Duodenal mucosa (tissue), 2 donors: ENCODE measurements around the gene ANXA7.

ENCODE experiments used
- H3K27ac ChIP-seq: one replicate; pipeline ENCODE4 v1.7.0; 2013; ENCODE audit warnings: low read depth, low read length
- H3K27me3 ChIP-seq, 2 donors: one replicate each; pipeline ENCODE4 v1.7.0; 2013; ENCODE audit warnings: low read length in 2 of 2, control low read depth in 1 of 2; ENCODE audit not compliant: insufficient read depth in 2 of 2, control insufficient read depth in 1 of 2
- H3K36me3 ChIP-seq, 2 donors: one replicate each; pipeline ENCODE4 v1.7.0; 2013; ENCODE audit warnings: low read length in 2 of 2, control low read depth in 1 of 2; ENCODE audit not compliant: insufficient read depth in 2 of 2, control insufficient read depth in 1 of 2
- H3K4me1 ChIP-seq, 2 donors: one replicate each; pipeline ENCODE4 v1.7.0; 2013; ENCODE audit warnings: low read length in 2 of 2, control low read depth in 1 of 2; ENCODE audit not compliant: insufficient read depth in 2 of 2, control insufficient read depth in 1 of 2
- H3K4me3 ChIP-seq, 2 donors: one replicate each; pipeline ENCODE4 v1.7.0; 2013; ENCODE audit warnings: low read length in 2 of 2, low read depth in 1 of 2
- H3K9ac ChIP-seq, 2 donors: one replicate each; pipeline ENCODE4 v1.7.0; 2013; ENCODE audit warnings: low read length in 2 of 2, low read depth in 1 of 2
- H3K9me3 ChIP-seq, 2 donors: one replicate each; pipeline ENCODE4 v1.7.0; 2013; ENCODE audit warnings: low read length in 2 of 2, control low read depth in 1 of 2; ENCODE audit not compliant: control insufficient read depth in 1 of 2

ANXA7 gene

GRCh38 chr10:73413528-73414229 is at the start of gene ANXA7:
Gene ANXA7, minus strand, starts transcription at chr10:73414058. Its CDS starts 13,202 bp downstream, at chr10:73400856.
- Histone ChIP-seq H3K27me3 (no peaks in the 10 kb centered on the region), H3K9ac (peak within 1 kb of the TSS; percentile 78 to 89), H3K4me3 (peak within 1 kb of the TSS; percentile 93 to 97), H3K4me1 (peaks cover 11 to 14% of the 10 kb centered on the region in 2 donors), H3K27ac (peak within 1 kb of the TSS; percentile 95), H3K36me3 (no peaks in the 10 kb centered on the region), H3K9me3 (no peaks in the 10 kb centered on the region)

- Histone ChIP-seq H3K4me1 (no peaks in the 10 kb centered on the region), H3K4me3 (no peak overlapping the region), H3K27me3 (no peaks in the 10 kb centered on the region), H3K27ac (no peak overlapping the region), H3K36me3 (peaks cover 3 to 11% of the 10 kb centered on the region in 2 donors), H3K9me3 (no peaks in the 10 kb centered on the region), H3K9ac (no peak overlapping the region)
These were observed 47.0 kb upstream of the ANXA7 start for GRCh38 chr10:73460897-73461296.

- Histone ChIP-seq H3K9ac (no peak overlapping the region), H3K36me3 (no peaks in the 10 kb centered on the region), H3K9me3 (no peaks in the 10 kb centered on the region), H3K27ac (no peak overlapping the region), H3K4me1 (no peaks in the 10 kb centered on the region), H3K4me3 (no peak overlapping the region), H3K27me3 (no peaks in the 10 kb centered on the region)
These were observed 45.9 kb upstream of the ANXA7 start for GRCh38 chr10:73459683-73460314.

DNA sequence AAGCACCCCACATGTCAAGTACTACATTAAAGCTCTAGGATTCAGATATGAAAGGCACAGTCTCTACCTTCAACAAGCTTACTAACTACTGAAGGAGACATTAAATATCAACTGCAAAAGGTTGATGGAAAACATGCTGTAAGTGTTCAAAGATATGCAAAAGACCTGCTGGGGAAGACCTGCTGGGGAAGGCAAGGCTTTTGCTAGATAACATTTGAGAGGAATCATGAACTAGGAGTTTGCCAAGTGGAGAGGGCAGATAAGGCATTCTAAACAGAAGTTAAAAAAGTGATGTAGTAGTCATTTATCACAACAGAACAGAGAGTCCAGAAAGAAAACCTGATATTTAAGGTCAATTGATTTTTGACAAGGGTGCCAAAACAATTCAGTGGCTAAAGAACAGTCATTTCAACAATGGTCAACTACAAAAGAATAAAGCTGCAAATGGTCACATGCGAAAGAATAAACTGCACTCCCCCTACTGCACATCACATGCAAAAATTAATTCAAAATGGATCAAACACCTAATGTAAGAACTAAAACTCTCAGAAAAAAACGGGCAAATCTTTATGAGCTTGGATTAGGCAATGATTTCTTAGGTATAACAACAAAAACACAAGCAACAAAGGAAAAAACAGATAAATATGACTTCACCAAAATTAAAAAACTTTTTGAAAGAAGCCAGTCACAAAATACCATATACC is 42.5 kb upstream of the ANXA7 start:
- Histone ChIP-seq H3K4me1 (no peaks in the 10 kb centered on the region), H3K9ac (no peak overlapping the region), H3K27ac (no peak overlapping the region), H3K27me3 (no peaks in the 10 kb centered on the region), H3K4me3 (no peak overlapping the region), H3K9me3 (no peaks in the 10 kb centered on the region), H3K36me3 (peaks cover 0 to 4% of the 10 kb centered on the region in 2 donors)

- H3K27ac ChIP-seq: no peak overlapping the region
These were observed 35.3 kb upstream of the ANXA7 start for GRCh38 chr10:73449113-73449512.

DNA sequence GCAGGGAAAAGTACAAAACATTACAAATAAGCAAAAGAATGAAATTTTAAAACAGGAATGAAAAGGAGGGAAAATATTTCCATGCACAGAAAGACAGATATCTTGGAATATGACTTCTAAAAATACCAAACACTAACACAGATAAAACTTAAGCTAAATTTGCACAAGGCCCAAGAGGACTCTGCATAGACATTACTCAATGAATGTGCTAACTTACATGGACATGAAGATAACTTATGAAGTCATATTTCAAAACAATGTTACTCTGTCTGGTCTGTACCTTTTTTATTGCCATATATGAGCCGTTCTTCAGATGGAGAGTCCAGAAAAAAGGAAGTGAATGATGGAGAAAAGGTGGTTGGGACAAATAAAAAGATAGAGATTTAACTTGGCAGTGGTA is 34.5 kb upstream of the ANXA7 start:
- H3K9ac ChIP-seq: no peak overlapping the region
- no peak overlapping the region for H3K27ac ChIP-seq
- peaks cover 14 to 19% of the 10 kb centered on the region in 2 donors for H3K36me3 ChIP-seq

More at GRCh38 chr10:73449113-73449512, 35.3 kb upstream of the ANXA7 start:
- no peaks in the 10 kb centered on the region for H3K9me3 ChIP-seq
- peaks cover 9 to 15% of the 10 kb centered on the region in 2 donors for H3K36me3 ChIP-seq
- H3K9ac ChIP-seq: no peak overlapping the region
- H3K27me3 ChIP-seq: no peaks in the 10 kb centered on the region
- H3K4me3 ChIP-seq: no peak overlapping the region
- no peaks in the 10 kb centered on the region for H3K4me1 ChIP-seq

DNA sequence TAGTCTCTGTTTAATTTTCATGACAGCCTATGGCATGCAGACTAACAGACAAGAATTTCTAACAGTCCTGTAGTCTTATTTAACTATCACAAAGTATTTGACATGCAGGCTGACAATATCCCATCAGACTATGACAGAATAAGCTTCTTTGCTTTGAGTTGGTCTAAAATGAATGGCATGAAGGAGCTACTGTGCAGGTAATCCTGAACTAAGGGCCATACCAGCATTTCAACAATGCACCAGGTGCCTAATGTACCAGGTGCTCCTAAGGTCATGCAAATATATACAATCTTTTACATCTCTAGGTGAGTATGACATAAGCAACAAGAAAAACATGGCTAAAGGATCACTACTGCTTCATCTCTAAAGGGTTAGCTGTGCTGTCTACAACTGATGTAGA is 33.1 kb upstream of the ANXA7 start:
- Histone ChIP-seq H3K4me1 (no peaks in the 10 kb centered on the region), H3K36me3 (peaks cover 14 to 16% of the 10 kb centered on the region in 2 donors), H3K9me3 (no peaks in the 10 kb centered on the region), H3K4me3 (no peak overlapping the region), H3K27ac (no peak overlapping the region), H3K27me3 (no peaks in the 10 kb centered on the region), H3K9ac (no peak overlapping the region)

More for the DNA sequence above, 34.5 kb upstream of the ANXA7 start:
- Histone ChIP-seq H3K9me3 (no peaks in the 10 kb centered on the region), H3K4me3 (no peak overlapping the region), H3K4me1 (no peaks in the 10 kb centered on the region), H3K27me3 (no peaks in the 10 kb centered on the region)

DNA sequence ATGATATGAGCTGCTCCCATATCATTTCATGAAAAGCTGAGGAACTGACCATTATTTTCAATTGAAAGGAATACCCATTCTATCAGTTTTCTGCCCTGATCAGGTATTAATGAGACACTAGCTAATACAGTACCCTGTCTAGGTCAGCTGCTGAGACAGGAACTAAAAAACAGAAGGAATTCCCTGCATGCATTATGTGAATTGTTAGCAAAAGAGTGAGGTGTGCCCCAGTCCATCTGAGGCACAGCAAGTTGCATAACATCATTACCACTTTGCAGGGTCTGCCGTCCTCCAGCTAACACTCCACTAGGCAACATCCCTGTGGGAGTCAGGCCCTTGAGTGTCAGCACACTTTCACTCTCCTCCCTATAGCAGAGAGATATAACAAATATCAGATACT is 30.6 kb upstream of the ANXA7 start:
- Histone ChIP-seq H3K9me3 (no peaks in the 10 kb centered on the region), H3K9ac (no peak overlapping the region), H3K27me3 (no peaks in the 10 kb centered on the region), H3K4me3 (no peak overlapping the region), H3K27ac (no peak overlapping the region), H3K4me1 (no peaks in the 10 kb centered on the region), H3K36me3 (peaks cover 14 to 16% of the 10 kb centered on the region in 2 donors)

GRCh38 chr10:73439605-73440312 is 25.9 kb upstream of the ANXA7 start:
- no peaks in the 10 kb centered on the region for H3K27me3 ChIP-seq
- no peak overlapping the region for H3K9ac ChIP-seq
- no peaks in the 10 kb centered on the region for H3K9me3 ChIP-seq
- H3K27ac ChIP-seq: no peak overlapping the region
- H3K4me3 ChIP-seq: no peak overlapping the region
- no peaks in the 10 kb centered on the region for H3K4me1 ChIP-seq
- H3K36me3 ChIP-seq: peaks cover 20 to 26% of the 10 kb centered on the region in 2 donors
